ENCODE results near the gene TUBE1. TPM values are rescaled to one million over a fixed set of nuclear protein-coding genes. Genes with fewer than 3 reads are reported as not detected.

TUBE1 gene
- total and polyA plus RNA-seq, 4 donors: 10.1 to 59.2 (median 15.1) TPM

DNA sequence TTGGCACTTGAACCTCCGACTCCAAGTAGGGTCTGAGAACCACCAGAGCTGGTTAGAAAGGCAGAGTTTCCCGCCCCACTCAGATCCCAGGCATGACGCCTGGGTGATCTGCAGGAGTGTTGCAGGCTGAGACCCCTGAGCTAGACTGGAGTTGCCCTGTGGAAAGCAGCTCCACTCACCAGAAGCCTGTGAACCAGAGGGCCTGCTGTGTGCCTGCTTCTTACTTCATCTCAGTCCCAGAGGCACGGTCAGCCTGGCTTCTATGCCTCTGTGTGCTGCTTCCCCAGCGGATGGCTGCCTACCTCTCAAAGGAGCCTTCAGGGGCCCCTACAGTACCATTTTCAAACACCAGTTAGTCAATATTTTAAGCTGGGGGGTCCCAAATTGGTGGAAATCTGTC lies 49.0 kb downstream of the TUBE1 start:
- H3K4me3 ChIP-seq: no peak overlapping the region
- no peaks in the 10 kb centered on the region for H3K27me3 ChIP-seq (ENCODE audit: control insufficient read depth in 3 of 3, insufficient read depth in 3 of 3, low read length in 2 of 3)
- DNase-seq (no peak), ATAC-seq (ENCODE audit: insufficient read depth, low FRiP score) (no peak)
- TF ChIP-seq CTCF (IDR thresholded peaks at IDR 0.05; ENCODE audit: control extremely low read depth, extremely low read depth): no peak
- H3K9me3 ChIP-seq (ENCODE audit: control insufficient read depth in 4 of 4, insufficient read depth in 3 of 4, low read length in 3 of 4): no peaks in the 10 kb centered on the region
- peaks cover 0 to 7% (median 0%) of the 10 kb centered on the region in 5 donors for H3K4me1 ChIP-seq (ENCODE audit: control insufficient read depth in 5 of 5, insufficient read depth in 5 of 5, low read length in 5 of 5)
- H3K9ac ChIP-seq (ENCODE audit: insufficient read depth in 1 of 2, low read length in 2 of 2): no peak overlapping the region
- no peaks in the 10 kb centered on the region for H3K36me3 ChIP-seq (ENCODE audit: control insufficient read depth in 4 of 4, insufficient read depth in 4 of 4, low read length in 4 of 4)
- 72 to 92% methylated on average over 5 of the region's 5 CpGs for WGBS, 2 donors
- H3K27ac ChIP-seq (ENCODE audit: low read depth in 1 of 2, low read length in 1 of 2): peak overlapping the region in 1 of 2 donors; percentile 52

GRCh38 chr6:112037783-112038216 lies 49.5 kb downstream of the TUBE1 start:
- H3K4me1 ChIP-seq (ENCODE audit: control insufficient read depth in 5 of 5, insufficient read depth in 5 of 5, low read length in 5 of 5): peaks cover 0 to 7% (median 0%) of the 10 kb centered on the region in 5 donors
- no peak for DNase-seq
- WGBS, 2 donors: 47 to 52% methylated on average over 8 of the region's 8 CpGs
- H3K9me3 ChIP-seq (ENCODE audit: control insufficient read depth in 4 of 4, insufficient read depth in 3 of 4, low read length in 3 of 4): no peaks in the 10 kb centered on the region
- no peak for ATAC-seq (ENCODE audit: insufficient read depth, low FRiP score)
- no peaks in the 10 kb centered on the region for H3K27me3 ChIP-seq (ENCODE audit: control insufficient read depth in 3 of 3, insufficient read depth in 3 of 3, low read length in 2 of 3)
- no peak overlapping the region for H3K4me3 ChIP-seq
- TF ChIP-seq CTCF (IDR thresholded peaks at IDR 0.05; ENCODE audit: control extremely low read depth, extremely low read depth): no peak
- no peak overlapping the region for H3K27ac ChIP-seq (ENCODE audit: low read depth in 1 of 2, low read length in 1 of 2)
- H3K9ac ChIP-seq (ENCODE audit: insufficient read depth in 1 of 2, low read length in 2 of 2): no peak overlapping the region
- no peaks in the 10 kb centered on the region for H3K36me3 ChIP-seq (ENCODE audit: control insufficient read depth in 4 of 4, insufficient read depth in 4 of 4, low read length in 4 of 4)

DNA sequence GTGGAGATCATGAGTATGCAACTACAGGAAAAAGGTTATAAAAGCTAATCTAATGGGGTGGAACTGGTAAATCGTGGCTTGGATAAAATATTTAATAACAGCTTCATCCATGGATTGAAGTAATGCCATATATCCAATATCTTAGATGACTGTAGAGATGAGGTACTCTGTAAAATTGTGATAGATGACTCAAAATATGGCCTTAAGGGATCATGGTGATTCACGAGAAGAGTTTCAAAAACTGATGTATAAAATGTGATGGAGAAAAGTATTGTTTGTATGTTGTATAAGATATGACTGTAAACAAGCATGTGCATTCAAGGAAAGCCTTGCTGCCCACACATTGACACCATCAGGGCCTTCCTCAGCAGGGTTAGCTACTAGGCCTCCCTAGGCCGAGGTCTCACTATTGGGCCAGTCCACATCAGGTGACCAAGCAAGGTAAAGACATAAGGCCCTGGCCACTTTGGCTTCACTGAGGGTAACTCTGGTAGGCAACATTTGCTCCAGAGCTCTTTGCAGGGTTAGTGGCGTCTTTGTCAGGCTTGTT lies 51.1 kb downstream of the TUBE1 start:
- DNase-seq (no peak), ATAC-seq (ENCODE audit: insufficient read depth, low FRiP score) (no peak)
- Histone ChIP-seq H3K9me3 (ENCODE audit: control insufficient read depth in 4 of 4, insufficient read depth in 3 of 4, low read length in 3 of 4) (no peaks in the 10 kb centered on the region), H3K27ac (ENCODE audit: low read depth in 1 of 2, low read length in 1 of 2) (no peak overlapping the region), H3K4me1 (ENCODE audit: control insufficient read depth in 5 of 5, insufficient read depth in 5 of 5, low read length in 5 of 5) (peaks cover 0 to 7% (median 0%) of the 10 kb centered on the region in 5 donors), H3K27me3 (ENCODE audit: control insufficient read depth in 3 of 3, insufficient read depth in 3 of 3, low read length in 2 of 3) (no peaks in the 10 kb centered on the region), H3K36me3 (ENCODE audit: control insufficient read depth in 4 of 4, insufficient read depth in 4 of 4, low read length in 4 of 4) (no peaks in the 10 kb centered on the region), H3K9ac (ENCODE audit: insufficient read depth in 1 of 2, low read length in 2 of 2) (no peak overlapping the region), H3K4me3 (no peak overlapping the region)
- WGBS, 2 donors: 79 to 95% methylated on average over 4 of the region's 4 CpGs
- TF ChIP-seq CTCF (IDR thresholded peaks at IDR 0.05; ENCODE audit: control extremely low read depth, extremely low read depth): no peak

- H3K4me1 ChIP-seq (ENCODE audit: control insufficient read depth in 5 of 5, insufficient read depth in 5 of 5, low read length in 5 of 5): peaks cover 0 to 7% (median 0%) of the 10 kb centered on the region in 5 donors
- H3K27ac ChIP-seq (ENCODE audit: low read depth in 1 of 2, low read length in 1 of 2): no peak overlapping the region
- H3K36me3 ChIP-seq (ENCODE audit: control insufficient read depth in 4 of 4, insufficient read depth in 4 of 4, low read length in 4 of 4): no peaks in the 10 kb centered on the region
- no peak for TF ChIP-seq CTCF (IDR thresholded peaks at IDR 0.05; ENCODE audit: control extremely low read depth, extremely low read depth)
- ATAC-seq (ENCODE audit: insufficient read depth, low FRiP score): no peak
- H3K9me3 ChIP-seq (ENCODE audit: control insufficient read depth in 4 of 4, insufficient read depth in 3 of 4, low read length in 3 of 4): no peaks in the 10 kb centered on the region
- no peak overlapping the region for H3K9ac ChIP-seq (ENCODE audit: insufficient read depth in 1 of 2, low read length in 2 of 2)
- H3K4me3 ChIP-seq: no peak overlapping the region
- no peak for DNase-seq
- no peaks in the 10 kb centered on the region for H3K27me3 ChIP-seq (ENCODE audit: control insufficient read depth in 3 of 3, insufficient read depth in 3 of 3, low read length in 2 of 3)
- WGBS, 2 donors: 92 to 94% methylated on average over 4 of the region's 4 CpGs
These were observed 52.7 kb downstream of the TUBE1 start for GRCh38 chr6:112034616-112034995.
